ENCODE data around the gene ARID1B. TPM values are rescaled to one million over a fixed set of nuclear protein-coding genes. Genes with fewer than 3 reads are reported as not detected.

Gene ARID1B
- total RNA-seq, 1 donor from 2014 or later: 93.8 TPM

DNA sequence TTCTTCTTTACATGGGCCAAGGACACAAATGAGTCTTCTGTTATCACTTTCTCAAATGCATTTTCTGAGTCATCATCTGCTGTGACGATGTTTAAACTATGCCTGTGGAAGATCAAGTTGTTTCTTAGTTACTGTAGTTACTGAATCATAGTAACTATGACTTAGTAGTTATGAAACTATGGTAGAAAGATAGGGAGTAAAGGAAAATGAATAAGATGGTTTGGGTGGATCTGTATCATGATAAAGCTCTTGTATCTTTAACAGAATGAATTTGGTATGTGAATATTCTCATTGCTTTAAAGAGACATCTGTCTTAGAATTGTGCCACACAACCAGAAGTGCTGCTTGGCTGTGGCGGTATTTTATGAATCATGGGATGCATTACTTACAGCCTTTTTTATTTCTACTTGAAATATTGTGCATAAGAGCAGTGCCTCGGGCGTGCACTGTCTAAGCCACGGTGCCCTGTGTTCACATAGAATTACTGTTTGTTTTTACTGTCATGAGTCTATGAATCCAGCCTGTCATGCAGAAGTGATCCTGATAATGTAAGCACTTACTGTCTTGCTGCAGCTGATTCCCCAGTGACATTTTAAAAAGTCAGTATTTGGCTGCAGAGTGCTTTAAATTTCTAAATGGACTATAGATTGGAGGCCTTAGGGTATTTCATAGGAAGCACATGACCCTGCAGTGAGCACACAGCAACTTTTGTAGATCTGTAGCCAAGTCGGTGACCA is 330.9 kb downstream of the ARID1B start:
- intact Hi-C loops (cut with micrococcal nuclease): loop anchor here (1.0 to 5.0 kb wide), 5 partner anchors 31 to 918 kb away; partner anchors contain the start of gene ARID1B

DNA sequence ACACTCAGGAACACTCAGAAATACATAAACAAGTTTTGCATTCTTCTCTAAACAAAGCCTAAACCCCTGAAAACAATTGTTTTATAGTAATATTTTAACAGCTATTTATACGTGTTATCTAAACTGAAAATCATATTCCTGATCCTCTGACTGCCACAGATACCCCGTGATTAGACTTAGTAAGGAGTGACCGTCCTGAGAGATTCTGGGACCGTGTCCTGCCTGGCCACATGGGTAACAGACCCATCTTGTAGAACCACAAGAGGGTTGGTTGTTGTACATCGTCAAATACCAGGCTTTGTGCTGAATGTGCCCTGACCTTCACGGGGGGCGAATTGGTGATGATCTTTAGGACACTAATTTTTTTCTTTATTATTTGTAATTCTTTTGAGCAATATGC is 331.7 kb downstream of the ARID1B start:
- intact Hi-C loops (cut with micrococcal nuclease): loop anchor here (1.0 to 5.0 kb wide), 4 partner anchors 32 to 917 kb away; partner anchors contain the start of gene ARID1B

GRCh38 chr6:157110607-157111006 is 333.4 kb downstream of the ARID1B start:
- intact Hi-C loops (cut with micrococcal nuclease): no loop called here

DNA sequence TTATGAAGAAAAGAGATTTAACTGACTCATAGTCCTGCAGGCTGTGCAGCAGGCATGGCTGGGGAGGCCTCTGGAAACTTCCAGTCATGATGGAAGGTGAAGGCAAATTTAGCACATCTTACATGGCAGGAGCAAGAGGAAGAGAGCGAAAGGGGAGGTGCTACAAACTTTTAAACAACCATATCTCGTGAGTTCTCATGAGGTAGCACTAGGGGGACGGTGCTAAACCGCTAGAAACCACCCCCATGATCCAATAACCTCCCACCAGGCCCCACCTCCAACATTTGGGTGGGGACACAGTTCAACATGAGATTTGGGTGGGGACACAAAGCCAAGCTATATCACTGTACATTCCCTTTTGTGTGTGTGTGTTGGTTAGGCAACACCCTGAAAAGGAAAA is 336.2 kb downstream of the ARID1B start:
- intact Hi-C loops (cut with micrococcal nuclease): no loop called here

GRCh38 chr6:157116426-157116825 is 339.2 kb downstream of the ARID1B start:
- intact Hi-C loops (cut with micrococcal nuclease): no loop called here

- intact Hi-C loops (cut with micrococcal nuclease): no loop called here
These were observed 340.4 kb downstream of the ARID1B start for GRCh38 chr6:157117431-157118095.

- intact Hi-C loops (cut with micrococcal nuclease): no loop called here
These were observed 342.4 kb downstream of the ARID1B start for GRCh38 chr6:157119502-157120027.

GRCh38 chr6:157120534-157121232 is 343.5 kb downstream of the ARID1B start:
- intact Hi-C loops (cut with micrococcal nuclease): no loop called here

DNA sequence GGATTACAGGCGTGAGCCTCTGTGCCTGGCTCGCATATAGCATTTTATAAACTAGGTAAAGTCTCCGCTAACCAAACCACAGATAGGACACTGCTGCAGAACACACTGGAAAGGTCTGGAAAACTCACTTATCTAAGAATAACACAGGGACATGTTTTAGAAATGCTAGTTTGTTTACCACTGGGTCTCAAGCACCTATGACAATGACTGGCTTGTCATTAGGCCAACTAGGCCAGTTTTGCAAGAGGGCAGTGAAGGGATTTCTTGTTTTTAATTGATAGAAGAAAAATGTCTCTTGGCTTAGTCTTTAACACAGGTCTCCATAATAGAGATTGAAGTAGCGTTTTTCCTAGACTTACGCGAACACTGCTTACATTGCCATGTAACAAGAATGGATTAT is 344.7 kb downstream of the ARID1B start:
- intact Hi-C loops (cut with micrococcal nuclease): no loop called here

DNA sequence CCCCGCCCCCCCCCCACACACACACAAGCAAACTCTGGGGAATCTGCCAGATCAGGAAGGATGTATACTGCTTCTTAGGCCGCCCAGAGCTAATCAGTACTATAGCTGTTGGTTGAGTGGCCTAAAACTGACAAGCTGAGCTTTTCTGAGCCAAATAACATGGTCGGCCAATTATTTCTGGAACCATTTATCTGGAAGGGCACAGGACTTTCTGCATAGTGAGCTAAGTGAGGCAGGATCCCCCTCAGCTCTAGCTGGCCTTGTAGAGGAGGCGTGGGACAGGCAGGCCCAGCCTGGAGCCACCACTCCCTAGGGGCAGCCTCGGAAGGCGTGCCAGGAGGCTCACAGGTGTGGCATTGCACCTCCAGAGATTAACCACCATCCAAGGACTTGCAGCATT is 346.1 kb downstream of the ARID1B start:
- intact Hi-C loops (cut with micrococcal nuclease): no loop called here

GRCh38 chr6:157124485-157125254 is 347.5 kb downstream of the ARID1B start:
- intact Hi-C loops (cut with micrococcal nuclease): no loop called here

GRCh38 chr6:157125531-157125930 is 348.4 kb downstream of the ARID1B start:
- intact Hi-C loops (cut with micrococcal nuclease): no loop called here

- intact Hi-C loops (cut with micrococcal nuclease): no loop called here
These were observed 349.3 kb downstream of the ARID1B start for GRCh38 chr6:157126183-157127098.

GRCh38 chr6:157128235-157128775 is 351.1 kb downstream of the ARID1B start:
- intact Hi-C loops (cut with micrococcal nuclease): no loop called here

- intact Hi-C loops (cut with micrococcal nuclease): no loop called here
These were observed 354.1 kb downstream of the ARID1B start for GRCh38 chr6:157131250-157131649.

DNA sequence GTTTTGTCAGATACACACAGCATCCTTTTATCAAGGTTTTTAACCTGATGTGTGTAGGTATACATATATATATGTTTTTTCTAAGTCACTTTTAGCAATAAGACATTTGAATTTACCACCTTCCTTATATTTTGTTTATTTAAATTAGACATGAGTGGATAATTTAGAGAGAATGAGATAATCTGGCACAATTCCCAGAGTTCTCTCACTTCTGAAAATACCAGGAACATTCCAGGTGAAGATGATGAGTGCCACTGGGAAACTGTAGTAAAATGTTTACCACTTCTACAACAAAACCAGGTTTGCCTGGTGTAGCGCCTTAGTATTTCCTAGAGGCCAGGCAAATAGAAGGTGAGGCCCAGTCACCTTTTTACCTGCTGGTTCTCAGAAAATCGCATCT is 356.7 kb downstream of the ARID1B start:
- intact Hi-C loops (cut with micrococcal nuclease): no loop called here

DNA sequence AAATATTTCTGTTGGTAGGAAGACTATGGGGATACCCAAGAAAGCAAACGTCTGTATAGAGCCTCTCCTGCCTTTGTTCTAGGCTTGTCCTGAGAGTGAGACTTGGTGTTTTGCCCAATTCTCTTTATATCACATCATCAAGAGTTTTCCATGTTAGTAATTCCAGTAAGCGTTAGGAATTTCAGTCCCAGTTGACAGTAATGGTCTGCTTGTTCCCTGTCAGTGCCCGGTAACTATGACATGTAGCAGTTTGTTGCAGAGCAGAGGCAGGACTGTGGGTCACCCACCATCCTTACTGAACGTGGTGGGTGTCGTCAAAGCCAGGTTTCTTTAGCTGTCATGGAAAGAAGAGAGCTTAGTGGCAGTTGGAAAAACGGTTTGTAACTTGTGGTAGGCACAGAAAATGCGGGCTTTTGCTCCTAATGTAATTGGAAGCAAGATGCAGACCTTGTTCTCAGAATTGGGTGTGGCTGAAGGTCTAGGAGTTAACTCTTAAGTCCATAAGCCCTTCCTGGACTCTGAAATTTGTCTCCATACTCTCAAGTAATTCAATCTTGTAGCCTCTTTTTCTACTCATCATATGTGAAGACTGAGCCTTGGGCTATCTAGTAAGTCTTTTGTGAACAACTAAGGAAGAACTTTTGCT is 357.3 kb downstream of the ARID1B start:
- intact Hi-C loops (cut with micrococcal nuclease): no loop called here

DNA sequence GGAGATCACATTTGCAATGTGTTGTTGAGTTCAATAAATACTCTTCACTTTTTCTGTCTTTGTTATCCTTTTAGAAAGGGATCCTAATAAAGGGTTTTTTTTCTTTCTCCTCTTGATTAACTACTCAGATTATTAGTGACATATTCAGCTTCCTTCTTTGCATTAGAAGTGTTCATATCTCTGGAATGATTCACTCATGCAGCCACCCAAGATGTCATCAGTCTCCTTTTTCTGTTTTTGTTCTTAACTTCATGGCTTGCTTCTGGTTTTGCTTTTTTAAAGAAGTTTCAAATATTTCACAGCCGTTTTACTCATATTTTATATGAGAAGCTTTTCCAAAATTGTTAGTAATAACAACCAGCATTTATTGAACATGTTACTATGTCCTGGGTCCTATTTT is 358.5 kb downstream of the ARID1B start:
- intact Hi-C loops (cut with micrococcal nuclease): no loop called here

GRCh38 chr6:157137501-157137900 is 360.3 kb downstream of the ARID1B start:
- intact Hi-C loops (cut with micrococcal nuclease): no loop called here

Data from T-helper 1 cell treated with Interleukin-12 subunit alpha and Interleukin-12 subunit beta and Interleukin-4 antibody, amounts not matched to agents 30 ng/mL and 1 ng/mL, for 36 hours (primary cell).